ENCODE measurements around the gene FSTL4.
"Not testable (repeated sequence)": the region's sequence is repeated elsewhere in the genome, so short reads cannot be mapped to it uniquely, and the experiment has no call there.

The FSTL4 gene

DNA sequence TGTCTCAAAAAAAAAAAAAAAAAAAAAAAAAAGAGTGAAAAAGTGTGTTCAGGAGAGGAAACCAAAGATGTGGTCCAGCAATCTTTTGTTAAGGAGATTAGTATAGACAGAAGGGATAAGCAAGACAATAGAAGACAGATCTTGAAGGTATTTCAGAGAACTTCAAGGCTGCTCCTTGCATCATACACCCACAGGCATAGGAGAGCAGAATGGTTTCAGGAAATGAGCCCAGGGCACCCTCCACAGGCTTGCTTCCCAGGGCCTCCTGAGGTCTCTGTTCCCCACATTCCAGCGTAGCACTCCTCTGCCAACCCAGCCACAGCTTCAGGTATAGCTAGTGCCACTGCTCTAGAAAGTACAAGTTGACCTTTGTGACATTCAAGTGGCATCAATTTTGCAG lies 65.8 kb downstream of the FSTL4 start:
- no peak for FAIRE-seq

DNA sequence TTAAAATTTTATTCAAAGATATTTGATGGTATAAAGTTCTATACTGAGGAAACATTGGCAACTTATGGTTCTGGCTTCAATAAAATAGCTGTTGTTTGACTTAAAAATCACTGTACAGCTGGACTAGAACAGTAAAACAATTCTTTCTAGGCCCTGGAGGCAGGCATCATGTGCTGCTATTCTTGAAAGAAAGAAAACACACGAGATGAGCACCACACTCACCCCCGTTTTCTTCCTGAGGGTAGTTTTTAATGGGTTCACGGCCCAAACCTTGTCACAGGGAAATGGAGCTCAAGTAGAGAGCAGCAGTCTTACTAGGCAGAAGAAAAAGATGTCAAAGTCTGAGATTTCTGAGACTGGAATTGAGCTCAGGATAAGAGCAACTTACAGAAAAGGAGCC lies 68.0 kb downstream of the FSTL4 start:
- FAIRE-seq, result no peak

DNA sequence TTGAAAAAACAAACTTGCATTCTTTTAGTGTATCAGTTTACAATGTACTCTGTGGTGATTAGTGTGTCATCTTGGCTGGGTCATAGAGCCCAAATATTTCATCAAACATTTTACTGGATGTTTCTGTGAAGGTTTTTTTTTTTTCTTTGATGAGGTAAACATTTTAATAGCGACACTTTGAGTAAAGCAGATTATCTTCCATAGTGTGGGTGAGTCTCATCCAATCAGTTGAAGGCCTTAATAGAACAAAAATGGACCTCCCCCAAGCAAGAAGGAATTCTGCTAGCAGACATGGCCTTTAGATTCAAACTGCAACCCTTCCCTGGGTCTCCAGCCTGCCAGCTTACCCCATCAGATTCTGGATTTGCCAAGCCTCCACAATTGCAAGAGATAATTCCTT lies 72.5 kb downstream of the FSTL4 start:
- FAIRE-seq, result no peak

DNA sequence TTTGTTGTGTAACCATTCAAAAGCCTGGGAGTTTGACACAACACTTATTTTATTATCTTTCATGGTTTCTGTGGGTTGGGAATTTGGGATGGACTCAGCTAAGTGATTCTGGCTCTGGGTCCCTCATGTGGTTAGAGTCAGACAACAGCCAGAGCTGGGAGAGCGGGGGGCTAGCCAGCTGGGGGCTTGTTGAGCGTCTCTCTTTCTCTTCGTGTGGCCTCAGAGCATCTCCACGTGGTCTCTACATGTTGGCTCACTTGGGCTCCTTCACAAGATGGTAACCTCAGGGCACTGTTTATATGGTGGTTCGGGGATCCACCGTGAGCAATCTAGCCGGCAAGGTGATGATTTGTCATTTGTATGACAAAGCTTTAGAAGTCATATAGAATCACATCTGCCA lies 73.6 kb downstream of the FSTL4 start:
- FAIRE-seq, result no peak

DNA sequence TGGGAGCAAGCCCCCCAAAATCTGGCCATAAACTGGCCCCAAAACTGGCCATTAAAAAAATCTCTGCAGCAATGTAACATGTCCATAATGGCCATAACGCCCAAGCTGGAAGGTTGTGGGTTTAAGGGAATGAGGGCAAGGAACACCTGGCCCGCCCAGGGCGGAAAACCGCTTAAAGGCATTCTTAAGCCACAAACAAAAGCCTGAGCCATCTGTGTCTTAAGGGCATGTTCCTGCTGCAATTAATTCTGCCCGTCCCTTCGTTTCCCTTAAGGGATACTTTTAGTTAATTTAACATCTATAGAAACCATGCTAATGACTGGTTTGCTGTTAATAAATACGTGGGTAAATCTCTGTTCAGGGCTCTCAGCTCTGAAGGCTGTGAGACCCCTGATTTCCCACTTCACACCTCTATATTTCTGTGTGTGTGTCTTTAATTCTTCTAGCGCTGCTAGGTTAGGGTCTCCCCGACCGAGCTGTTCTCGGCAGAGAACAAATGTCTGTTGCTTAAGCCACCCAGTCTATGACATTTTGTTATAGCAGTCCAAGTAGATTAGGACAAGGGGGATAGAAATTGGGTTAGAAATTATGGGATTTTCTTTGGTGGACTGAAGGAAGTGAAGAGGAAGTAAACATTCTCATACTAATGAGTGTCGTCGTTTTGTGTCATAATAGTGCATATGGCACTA lies 77.0 kb downstream of the FSTL4 start:
- not testable (repeated sequence) for FAIRE-seq

DNA sequence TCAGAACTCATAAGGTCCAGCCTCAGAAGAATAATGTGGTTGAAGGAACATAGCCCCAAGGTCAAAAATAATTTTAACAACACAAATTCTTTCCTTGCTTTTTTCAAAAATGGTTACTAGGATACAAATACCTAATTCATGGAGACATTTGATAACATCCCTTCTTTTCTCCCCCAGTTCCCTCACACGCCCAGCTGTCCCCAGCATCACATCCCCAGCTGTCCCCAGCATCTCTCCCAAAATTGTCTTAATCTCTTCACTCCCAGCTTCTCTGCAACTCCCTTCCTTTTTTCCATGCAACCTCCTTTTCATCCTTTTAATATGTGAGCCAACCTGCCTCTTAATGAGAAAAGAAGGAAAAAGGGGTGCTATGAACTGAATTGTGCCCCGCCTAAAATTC lies 77.8 kb downstream of the FSTL4 start:
- FAIRE-seq, result no peak

DNA sequence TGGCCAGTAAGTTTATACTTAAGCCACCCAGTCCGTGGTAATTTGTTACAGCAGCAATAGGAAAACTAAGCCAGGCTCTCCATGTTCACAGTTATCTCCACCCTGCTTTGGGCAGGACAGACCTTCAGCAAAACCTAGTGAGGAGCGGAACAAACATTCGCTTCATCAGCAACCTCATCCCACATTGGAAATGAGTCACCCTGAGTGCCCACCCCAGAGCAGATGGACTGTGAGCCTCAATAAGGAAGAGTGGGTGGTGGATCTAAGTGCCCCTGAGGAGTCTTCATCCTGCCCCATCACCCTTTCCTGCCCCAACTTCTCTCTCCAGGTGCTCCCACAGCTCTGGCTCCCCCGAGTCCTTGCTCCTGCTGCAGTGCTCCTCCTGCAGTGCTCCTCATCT lies 78.8 kb downstream of the FSTL4 start:
- no peak for FAIRE-seq

DNA sequence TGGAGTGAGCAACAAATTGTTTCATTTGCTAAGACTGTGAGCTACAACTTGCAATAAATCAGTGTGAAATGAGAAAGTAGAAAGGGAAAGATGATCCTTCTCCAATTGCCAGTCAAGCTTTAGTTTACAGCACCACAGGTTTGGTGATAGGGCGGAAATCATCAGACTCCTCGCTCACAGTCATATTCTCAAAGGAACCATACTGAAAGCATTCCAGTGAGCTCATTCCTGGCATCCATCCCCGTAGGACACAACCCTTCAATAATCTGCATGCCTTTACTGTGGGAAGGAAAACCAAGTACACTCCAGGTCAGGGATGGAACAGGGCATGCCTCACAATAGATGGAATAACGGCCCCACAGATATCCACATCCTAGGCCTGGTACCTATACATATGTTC lies 80.7 kb downstream of the FSTL4 start:
- no peak for FAIRE-seq

DNA sequence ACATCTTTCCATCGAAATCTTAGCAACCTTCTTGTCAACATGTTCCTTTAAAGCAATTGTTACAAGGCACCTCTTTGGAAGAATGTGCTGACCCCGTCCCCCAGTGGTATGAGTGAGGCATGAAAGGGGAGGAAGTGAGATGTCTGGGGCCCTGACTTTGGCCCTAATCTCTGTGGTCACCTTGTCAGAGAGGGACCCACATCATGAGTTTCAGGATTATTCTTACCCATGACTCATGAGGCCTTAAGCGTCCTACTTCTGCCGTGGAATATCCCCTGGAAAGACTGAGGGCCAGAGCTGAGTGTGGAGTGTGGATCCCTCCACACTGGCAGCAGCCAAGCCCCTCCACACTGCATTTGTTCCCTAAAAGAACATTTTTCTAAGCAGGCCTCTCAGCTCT lies 81.2 kb downstream of the FSTL4 start:
- FAIRE-seq, result no peak

DNA sequence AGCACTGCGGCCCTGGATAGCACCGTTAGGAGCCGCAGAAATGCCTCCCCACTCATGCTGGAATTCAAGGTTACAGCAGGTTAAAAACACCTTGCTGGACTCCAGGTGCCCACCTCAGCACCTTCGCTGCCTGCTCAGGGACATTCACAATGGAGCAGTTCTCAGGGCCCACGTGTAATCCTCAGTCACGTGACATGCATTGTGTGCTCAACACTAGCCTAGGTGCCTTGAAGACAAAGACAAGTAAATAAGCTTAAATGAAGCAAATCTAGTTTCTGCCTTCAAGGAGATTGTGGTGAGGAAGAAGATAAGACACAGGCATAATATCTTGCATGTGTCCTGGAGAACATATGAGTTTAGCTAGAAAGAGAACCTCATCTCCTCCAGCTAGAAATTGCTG lies 82.1 kb downstream of the FSTL4 start:
- FAIRE-seq, result no peak

DNA sequence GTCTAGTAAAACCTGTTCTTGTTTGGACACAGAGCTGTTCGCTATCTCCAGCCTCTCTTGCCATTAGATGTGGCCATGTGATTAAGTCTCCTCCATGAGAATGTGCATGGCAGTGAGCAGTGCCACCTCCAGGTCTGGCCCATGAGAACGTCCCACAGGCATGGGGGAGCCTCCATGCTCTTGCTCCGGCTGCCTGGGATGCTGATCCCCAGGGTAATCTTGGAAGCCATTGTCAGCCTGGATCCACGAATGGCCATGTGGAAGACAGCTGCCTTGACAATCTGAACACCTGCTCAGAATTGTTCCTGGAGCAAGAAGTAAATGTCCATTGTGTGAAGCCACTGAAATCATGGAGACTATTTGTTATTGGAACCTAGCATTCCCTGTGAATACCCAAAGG lies 83.5 kb downstream of the FSTL4 start:
- FAIRE-seq, result no peak

DNA sequence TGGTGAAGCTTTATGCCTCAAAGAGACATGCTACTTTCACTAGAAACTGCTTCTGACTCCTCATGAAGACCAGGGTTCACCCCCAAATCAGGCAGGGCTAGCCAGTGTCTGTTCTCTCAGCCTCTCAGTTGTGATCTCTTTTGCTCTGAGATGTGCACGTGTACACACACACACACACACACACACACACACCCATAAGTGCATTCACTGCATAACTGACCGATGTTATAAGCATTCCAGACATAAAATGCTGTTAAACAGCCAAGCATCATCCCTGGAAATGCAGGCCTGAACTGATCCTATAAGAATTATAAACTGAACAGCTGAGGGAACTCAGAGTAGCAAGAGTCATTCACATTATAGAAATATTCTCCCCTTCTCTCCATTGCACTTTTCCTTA lies 85.0 kb downstream of the FSTL4 start:
- no peak for FAIRE-seq

DNA sequence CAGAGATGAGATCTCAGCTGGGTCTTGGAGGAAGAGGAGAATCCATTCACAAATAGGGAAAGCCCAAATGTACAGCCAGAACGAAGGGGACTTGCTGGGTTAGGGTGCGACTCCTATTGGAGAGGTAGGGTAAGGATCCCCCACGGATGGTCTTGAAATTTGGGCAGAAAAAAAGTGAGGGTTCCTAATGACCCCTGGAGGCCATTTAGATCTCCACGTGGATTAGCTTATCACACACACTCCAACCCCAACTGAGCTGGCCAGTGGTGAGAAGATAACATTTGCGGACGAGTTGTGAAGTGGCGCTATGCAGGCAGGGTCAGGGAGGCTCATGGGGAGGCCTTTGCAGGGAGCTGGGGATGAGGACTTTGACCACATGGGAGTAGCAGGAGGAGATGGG lies 86.0 kb downstream of the FSTL4 start:
- no peak for FAIRE-seq

DNA sequence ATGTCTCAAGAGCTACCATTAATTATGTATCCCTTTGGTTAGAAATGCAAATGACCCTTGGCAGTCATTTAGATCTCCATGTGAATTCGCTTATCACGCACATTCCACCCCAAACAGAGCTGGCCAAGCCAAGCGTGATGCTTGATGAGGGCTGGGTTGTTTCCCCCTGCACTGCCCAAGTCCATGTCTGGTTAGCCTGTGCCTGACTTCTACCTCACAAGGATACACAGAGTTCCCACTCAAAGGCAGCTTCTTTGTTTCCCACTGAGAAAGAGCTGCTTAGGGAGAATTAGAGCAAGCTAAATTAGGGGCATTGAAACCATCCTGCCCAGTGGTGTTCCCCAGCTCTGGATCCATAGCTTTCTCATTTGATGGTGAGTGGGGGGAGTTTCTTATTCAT lies 87.2 kb downstream of the FSTL4 start:
- FAIRE-seq, result no peak

DNA sequence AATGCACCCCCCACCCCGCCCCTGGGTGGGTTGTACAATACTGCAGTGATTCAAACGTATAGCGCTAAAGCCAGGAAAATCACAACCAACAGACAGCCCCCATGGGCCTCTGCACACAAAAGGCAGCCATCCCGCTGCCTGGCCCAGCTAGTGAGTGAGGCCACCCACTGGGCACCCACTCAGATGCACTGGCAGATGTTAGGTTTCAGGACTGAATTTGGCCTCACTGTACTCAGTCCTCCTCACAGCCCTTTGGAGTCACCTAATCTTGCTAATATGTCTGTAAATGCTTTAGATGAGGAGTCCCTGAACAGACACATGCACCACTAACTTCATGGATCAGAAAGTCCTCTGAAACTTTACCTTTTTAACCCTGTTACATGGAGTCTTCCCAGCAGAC lies 87.7 kb downstream of the FSTL4 start:
- no peak for FAIRE-seq

DNA sequence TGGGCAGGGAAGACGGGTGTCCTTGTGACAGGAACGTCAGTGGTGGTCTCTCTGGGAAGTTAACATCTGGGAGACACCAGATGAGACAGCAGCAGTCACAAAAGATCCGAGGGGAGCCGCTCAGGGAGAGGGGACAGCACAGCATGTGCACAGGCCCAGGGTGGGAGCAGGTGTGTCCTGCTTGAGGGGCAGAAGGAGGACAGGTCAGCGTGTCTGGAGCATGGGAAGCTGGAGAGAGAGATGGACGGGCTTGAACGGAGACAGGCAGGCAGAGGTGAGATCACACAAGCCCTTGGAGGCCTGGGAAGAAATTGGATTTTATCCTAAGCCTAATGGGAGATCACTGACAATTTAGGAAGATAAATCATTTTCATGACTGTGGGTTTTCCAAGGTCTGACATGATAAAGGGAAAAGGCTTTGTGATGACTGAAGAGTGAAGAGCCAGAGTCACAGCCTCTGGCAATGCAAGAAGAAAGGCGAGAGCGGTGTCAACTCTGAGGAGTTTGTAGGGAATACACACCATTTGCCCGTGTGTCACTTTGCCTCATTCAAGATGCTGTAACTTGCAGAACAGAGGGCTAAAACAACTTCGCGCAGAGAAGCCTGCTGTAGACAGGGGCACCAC lies 88.3 kb downstream of the FSTL4 start:
- no peak for FAIRE-seq

DNA sequence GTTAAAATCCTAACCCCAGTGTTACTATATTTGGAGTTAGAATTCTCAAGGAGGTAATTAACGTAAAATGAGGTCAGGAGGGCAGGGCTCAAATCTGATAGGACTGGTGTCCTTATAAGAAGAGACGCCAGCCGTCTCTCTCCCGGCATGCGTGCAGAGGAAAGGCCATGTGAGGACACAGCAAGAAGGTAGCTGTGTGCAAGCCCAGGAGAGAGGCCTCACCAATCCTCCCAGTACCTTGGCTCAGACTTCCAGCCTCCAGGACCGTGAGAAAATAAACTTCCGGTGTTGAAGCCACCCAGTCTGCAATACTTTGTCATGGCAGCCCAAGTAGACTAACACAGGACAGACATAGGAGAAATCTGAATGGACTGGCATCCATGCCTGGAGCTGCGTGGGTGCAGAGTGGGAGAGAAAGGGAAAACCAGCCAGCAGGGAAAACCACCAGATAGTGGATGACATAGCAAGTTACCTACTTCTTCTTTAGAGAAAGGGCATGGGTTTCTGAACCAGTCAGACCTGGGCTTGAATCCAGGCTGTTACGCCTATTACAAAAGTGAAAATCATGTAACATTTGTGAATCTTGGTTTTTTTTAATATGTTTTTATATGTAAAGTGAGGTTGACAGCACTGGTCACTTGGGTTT lies 89.2 kb downstream of the FSTL4 start:
- no peak for FAIRE-seq

DNA sequence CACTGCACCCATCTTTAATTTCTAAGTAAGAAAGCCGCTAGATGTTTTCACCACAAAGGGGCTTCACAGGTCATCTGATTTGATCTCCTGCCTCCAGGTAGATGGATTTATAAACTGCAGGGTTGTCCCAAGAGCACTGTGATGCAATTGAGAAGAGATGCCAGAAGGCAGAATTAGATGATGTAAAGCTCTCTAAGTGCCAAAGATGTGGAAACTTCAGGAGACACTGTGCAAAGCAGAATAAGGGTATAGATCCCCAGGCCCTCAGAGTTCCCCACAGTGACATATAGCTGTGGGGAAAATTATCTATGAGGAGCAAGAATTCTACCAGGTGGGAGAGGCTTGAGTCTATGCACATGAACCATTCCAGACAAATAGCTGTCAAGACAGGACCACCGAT lies 90.5 kb downstream of the FSTL4 start:
- no peak for FAIRE-seq

DNA sequence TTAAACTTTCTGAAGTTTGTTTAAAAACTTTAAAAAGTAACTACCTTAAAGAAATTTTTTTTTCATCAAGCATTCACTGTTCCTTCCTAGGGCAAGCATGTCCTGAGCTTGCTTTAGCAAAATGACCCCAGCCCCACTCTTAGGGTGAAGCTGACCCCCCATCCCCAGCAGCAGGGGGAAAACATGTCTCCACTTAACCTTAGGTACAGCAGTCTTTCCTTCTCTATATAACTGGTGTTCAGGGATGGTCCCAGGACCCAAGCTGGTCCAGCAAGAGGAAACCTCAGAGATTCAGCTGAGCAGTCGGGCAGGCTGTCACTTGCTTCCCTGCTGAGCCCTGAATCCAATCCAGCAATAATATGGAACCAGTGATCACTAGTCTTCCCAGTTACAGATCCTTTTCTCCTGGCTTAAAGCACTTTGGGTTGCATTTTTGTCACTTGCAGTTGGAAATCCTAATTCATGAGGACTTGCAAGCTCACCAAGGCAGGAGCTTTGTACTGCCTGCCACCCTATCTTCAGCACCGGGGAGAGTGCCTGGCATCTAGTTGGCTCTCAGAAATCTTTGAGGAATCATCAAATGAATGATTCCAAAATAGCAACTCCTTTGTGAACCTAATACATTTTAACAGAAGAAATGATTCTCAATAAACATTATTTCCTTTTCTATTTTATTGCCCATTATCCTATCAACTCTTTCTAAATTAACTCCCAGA lies 91.2 kb downstream of the FSTL4 start:
- FAIRE-seq, result no peak

DNA sequence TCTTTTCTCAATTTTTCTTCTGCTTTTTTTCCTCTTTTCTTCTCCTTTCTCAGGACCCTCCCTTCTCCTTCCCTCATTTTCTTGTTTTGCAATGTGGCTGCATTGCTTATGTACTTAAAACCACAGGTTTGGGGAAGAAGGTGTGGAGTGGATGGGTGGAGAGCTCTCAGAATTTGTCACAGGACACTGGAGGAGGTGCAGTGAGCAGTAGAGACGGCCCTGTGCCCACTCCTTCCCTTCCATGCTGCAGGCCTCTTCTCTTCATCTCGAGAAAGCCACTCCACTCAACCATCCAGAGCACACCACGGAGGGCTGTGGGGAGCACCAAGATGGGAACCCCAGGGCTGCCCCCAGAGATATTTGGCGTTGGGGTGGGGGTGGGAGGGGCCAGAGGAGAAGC lies 92.3 kb downstream of the FSTL4 start:
- FAIRE-seq, result no peak

DNA sequence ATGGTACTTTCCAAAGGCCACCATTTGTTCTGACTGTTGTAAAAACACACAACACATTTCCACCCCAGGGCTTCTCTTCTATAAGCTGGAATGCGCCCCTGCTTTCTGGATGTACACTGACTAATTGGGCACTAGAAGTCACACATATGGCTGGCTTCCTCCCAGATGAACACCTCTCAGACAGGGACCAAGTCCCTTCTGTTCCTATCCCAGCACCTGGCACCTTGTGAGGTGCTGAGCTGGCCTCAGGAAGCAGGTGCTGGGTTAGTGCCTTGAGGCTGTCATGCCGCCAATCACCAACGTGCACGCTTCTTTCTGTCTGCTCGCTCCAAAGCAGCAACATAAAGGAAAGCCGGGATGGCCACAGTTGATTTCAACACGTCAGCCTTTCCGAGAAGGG lies 93.2 kb downstream of the FSTL4 start:
- FAIRE-seq, result no peak

DNA sequence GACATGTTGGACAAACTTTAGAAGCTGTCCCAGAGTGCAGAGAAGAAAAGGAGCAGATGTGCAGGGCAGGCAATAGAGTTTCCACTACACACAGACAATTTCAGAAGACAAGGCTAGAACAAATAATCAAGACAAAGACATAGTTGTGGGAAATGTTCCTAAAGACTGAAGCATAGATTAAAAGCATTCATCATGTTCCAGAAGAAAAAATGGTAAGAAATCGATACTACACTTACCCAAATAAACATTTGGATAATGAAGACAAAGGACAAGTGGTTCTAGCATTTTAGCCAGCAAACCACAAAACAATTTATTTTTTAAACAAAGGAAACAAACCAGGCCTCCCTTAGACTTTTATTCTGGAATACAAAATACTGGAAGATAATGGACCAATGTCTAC lies 97.9 kb downstream of the FSTL4 start:
- FAIRE-seq, result no peak

DNA sequence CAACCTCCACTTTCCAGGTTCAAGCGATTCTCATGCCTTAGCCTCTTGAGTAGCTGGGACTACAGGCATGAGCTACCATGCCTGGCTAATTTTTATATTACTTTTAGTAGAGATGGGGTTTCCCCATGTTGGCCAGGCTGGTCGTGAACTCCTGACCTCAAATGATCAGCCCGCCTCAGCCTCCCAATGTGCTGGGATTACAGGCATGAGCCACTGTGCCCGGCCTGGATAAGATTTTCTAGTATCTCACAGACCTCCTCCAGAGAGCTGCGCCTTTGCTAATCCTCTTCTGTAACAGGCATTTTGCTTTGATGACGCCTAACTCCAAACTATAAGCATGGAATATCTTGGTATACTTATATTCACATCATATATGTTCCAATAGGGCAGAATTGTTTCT lies 99.4 kb downstream of the FSTL4 start:
- FAIRE-seq, result no peak

DNA sequence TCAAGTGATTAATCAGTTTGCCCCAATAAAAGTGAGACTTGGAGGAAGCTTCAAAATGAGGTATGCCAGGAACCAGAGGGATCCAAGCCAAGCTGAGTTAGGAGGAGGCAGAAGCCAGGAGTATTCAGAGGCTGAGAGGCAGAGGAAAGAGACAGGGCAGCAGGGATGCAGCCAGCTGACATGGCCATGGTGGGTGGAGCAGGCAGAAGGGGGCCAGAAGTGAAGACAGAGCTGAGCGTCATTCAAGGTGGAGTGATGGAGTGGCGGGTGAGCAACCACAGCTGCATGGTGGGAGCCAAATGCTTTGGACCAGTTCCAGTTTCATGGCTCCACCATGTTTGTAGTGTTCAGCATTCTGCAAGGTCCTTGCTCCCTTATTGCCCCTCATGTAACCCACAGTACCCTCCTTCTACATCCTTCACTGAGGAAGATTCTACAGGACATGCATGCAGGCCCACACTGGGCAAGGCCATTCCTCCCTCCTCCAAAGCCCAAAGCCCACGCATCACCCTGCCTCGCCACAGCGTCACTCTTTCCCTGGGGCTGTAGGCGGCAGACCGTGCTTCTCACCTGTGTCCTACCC lies 100.6 kb downstream of the FSTL4 start:
- no peak for FAIRE-seq

Data from colon (tissue), 2 donors.